Panc1 (cell line): ENCODE data around the gene PEX5L.

Source experiments
- CTCF ChIP-seq: fragments of 450-650 bp; IDR thresholded peaks from 2 replicates; pipeline ENCODE4 v1.5.1; 2017; ENCODE audit warnings: mild to moderate bottlenecking
- POLR2AphosphoS5 ChIP-seq: IDR thresholded peaks from 2 replicates; pipeline ENCODE4 v1.6.1; 2012; ENCODE audit warnings: mild to moderate bottlenecking, low read depth, low read length, moderate library complexity
- REST ChIP-seq, 2 experiments: IDR thresholded peaks; 2 replicates each; pipeline ENCODE4 v1.6.1; 2011 to 2012; ENCODE audit warnings: low read depth in 2 of 2, control low read depth in 1 of 2, low read length in 1 of 2, mild to moderate bottlenecking in 1 of 2, moderate library complexity in 1 of 2; ENCODE audit not compliant: insufficient read depth in 1 of 2
- SIN3A ChIP-seq: IDR thresholded peaks from 2 replicates; pipeline ENCODE4 v1.6.1; 2012; ENCODE audit warnings: low read depth, mild to moderate bottlenecking, low read length, moderate library complexity, borderline replicate concordance; ENCODE audit not compliant: insufficient read depth
- TCF7L2 ChIP-seq: IDR thresholded peaks from 2 replicates; pipeline ENCODE4 v1.6.1; 2011; ENCODE audit warnings: mild to moderate bottlenecking, low read depth, low read length, inconsistent platforms

DNA sequence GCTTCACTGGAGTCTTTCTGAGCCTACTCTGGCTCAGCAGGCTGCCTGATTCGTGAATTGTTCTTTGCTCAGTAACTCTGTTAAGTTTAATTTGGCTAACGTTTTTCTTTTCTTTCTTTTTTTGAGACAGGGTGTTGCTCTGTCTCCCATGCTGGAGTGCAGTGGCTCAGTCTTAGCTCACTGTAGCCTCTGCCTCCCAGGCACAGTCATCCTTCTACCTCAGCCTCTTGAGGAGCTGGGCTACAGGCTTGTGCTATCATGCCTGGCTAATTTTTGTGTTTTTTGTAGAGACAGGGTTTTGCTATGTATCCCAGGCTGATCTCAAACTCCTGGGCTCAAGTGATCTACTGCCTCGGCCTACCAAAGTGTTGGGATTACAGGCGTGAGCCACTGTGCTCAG, 165.0 kb downstream of the PEX5L start:
- TF ChIP-seq CTCF (no peak), POLR2AphosphoS5 (no peak), TCF7L2 (no peak), REST (IDR thresholded peaks at IDR 0.05; ENCODE audit: insufficient read depth in 1 of 2, low read depth in 2 of 2, low read length in 1 of 2) (no peak), SIN3A (no peak)
